GM19395 (cell line): ENCODE measurements around the gene TMEM132D.

Source experiments
- ATAC-seq: cut with Tn5 transposase; IDR thresholded peaks from one replicate; pipeline ENCODE4 v1.9.1; 2021; ENCODE audit warnings: mild to moderate bottlenecking, moderate library complexity; ENCODE audit not compliant: unreplicated experiment

The TMEM132D gene

GRCh38 chr12:129150721-129151120 is 753.1 kb downstream of the TMEM132D start:
- ATAC-seq: no peak

GRCh38 chr12:129145381-129145780 is 758.4 kb downstream of the TMEM132D start:
- no peak for ATAC-seq

GRCh38 chr12:129138776-129139175 is 765.0 kb downstream of the TMEM132D start:
- no peak for ATAC-seq

GRCh38 chr12:129136694-129137325 is 767.0 kb downstream of the TMEM132D start:
- ATAC-seq: no peak

GRCh38 chr12:129127771-129128170 is 776.1 kb downstream of the TMEM132D start:
- ATAC-seq: no peak

GRCh38 chr12:129127211-129127610 is 776.6 kb downstream of the TMEM132D start:
- ATAC-seq: no peak

GRCh38 chr12:129119537-129119936 is 784.3 kb downstream of the TMEM132D start:
- ATAC-seq: no peak

GRCh38 chr12:129115558-129115957 is 788.3 kb downstream of the TMEM132D start:
- no peak for ATAC-seq

GRCh38 chr12:129110575-129110974 is 793.2 kb downstream of the TMEM132D start:
- ATAC-seq: no peak

- ATAC-seq: no peak
Measured at GRCh38 chr12:129109174-129110001, 794.4 kb downstream of the TMEM132D start.

- no peak for ATAC-seq
Measured at GRCh38 chr12:129106772-129107171, 797.1 kb downstream of the TMEM132D start.

GRCh38 chr12:129103231-129103630 is 800.6 kb downstream of the TMEM132D start:
- no peak for ATAC-seq

- no peak for ATAC-seq
Measured at GRCh38 chr12:129102233-129102632, 801.6 kb downstream of the TMEM132D start.

- ATAC-seq: no peak
Measured at GRCh38 chr12:129101816-129102215, 802.0 kb downstream of the TMEM132D start.

GRCh38 chr12:129101404-129101803 is 802.4 kb downstream of the TMEM132D start:
- ATAC-seq: no peak

GRCh38 chr12:129097451-129097850 is 806.4 kb downstream of the TMEM132D start:
- ATAC-seq: no peak

GRCh38 chr12:129096968-129097367 is 806.9 kb downstream of the TMEM132D start:
- no peak for ATAC-seq

- no peak for ATAC-seq
Measured at GRCh38 chr12:129096184-129096583, 807.6 kb downstream of the TMEM132D start.

GRCh38 chr12:129089576-129089975 is 814.2 kb downstream of the TMEM132D start:
- ATAC-seq: no peak

GRCh38 chr12:129084875-129085826 is 818.7 kb downstream of the TMEM132D start:
- ATAC-seq: no peak
